Prostate gland (tissue), 2 donors: Measurements from ENCODE around the gene GAL. TPM values are rescaled to one million over a fixed set of nuclear protein-coding genes. Genes with fewer than 3 reads are reported as not detected.

Experiments used
- DNase-seq: peaks from one replicate; pipeline ENCODE4 v3.0.0-alpha.2; 2019; ENCODE audit warnings: low spot score
- H3K27ac ChIP-seq, 2 donors: fragments of 200-600 bp; sonication (generic); 2 replicates each; pipeline ENCODE4 v1.5.1; 2017 to 2019
- H3K27me3 ChIP-seq: fragments of 200-600 bp; sonication (generic); replicated peaks from 2 replicates; pipeline ENCODE4 v1.5.1; 2019; ENCODE audit not compliant: insufficient read depth
- H3K36me3 ChIP-seq, 2 donors: fragments of 200-600 bp; sonication (generic); 1 replicate in 1 of 2; 2 replicates in 1 of 2; pipeline versions ENCODE4 v1.5.1 to v1.8.1; 2017 to 2019
- H3K4me1 ChIP-seq: fragments of 200-600 bp; sonication (generic); replicated peaks from 2 replicates; pipeline ENCODE4 v1.5.1; 2019
- H3K4me3 ChIP-seq, 2 donors: fragments of 200-600 bp; sonication (generic); 2 replicates each; pipeline ENCODE4 v1.5.1; 2017 to 2019
- H3K9me3 ChIP-seq: fragments of 200-600 bp; sonication (generic); 2 replicates; pipeline ENCODE4 v1.5.1; 2017
- POLR2A ChIP-seq: fragments of 450-650 bp; IDR thresholded peaks from one replicate; pipeline ENCODE4 v1.6.1; 2016; ENCODE audit warnings: antibody characterized with exemption, mild to moderate bottlenecking
- POLR2AphosphoS5 ChIP-seq: sonication (generic); formaldehyde crosslinking; IDR thresholded peaks from one replicate; pipeline ENCODE4 v1.6.1; 2017; ENCODE audit warnings: antibody characterized with exemption
- WGBS: methylation state at CpG from one replicate; pipeline ENCODE4 v1.1.5; 2018; 5-methylcytosine and 5-hydroxymethylcytosine counted together
- intact Hi-C: fragments of 100-400 bp; cut with DNase I; formaldehyde crosslinking; loops from one replicate; pipeline ENCODE4 v1.14.2; 2022
- total RNA-seq, 2 donors: library from RNA; depleted of rRNA; stranded (reverse); fragments of >200 nt; gene quantifications; one replicate each; pipeline ENCODE4 v1.1.0, GENCODE V29; 2016
- TF ChIP-seq, protein P1 (sequence below), 4 experiments: fragments of 200-600 bp in 2 of 4; fragments of 450-650 bp in 2 of 4; sonication (generic) in 2 of 4; IDR thresholded peaks; 1 replicate in 3 of 4; 2 replicates in 1 of 4; pipeline ENCODE4 v1.5.1; 2016 to 2019; ENCODE audit warnings: antibody characterized with exemption in 4 of 4, mild to moderate bottlenecking in 2 of 4, moderate library complexity in 2 of 4

GAL gene
- total RNA-seq, 2 donors from 2014 or later = 1.1 to 4.8 TPM

- TF ChIP-seq POLR2AphosphoS5 (no peak), POLR2A (no peak)
- TF ChIP-seq, protein P1, sequence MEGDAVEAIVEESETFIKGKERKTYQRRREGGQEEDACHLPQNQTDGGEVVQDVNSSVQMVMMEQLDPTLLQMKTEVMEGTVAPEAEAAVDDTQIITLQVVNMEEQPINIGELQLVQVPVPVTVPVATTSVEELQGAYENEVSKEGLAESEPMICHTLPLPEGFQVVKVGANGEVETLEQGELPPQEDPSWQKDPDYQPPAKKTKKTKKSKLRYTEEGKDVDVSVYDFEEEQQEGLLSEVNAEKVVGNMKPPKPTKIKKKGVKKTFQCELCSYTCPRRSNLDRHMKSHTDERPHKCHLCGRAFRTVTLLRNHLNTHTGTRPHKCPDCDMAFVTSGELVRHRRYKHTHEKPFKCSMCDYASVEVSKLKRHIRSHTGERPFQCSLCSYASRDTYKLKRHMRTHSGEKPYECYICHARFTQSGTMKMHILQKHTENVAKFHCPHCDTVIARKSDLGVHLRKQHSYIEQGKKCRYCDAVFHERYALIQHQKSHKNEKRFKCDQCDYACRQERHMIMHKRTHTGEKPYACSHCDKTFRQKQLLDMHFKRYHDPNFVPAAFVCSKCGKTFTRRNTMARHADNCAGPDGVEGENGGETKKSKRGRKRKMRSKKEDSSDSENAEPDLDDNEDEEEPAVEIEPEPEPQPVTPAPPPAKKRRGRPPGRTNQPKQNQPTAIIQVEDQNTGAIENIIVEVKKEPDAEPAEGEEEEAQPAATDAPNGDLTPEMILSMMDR (IDR thresholded peaks at IDR 0.05) = no peak
These were observed 10.4 kb upstream of the GAL start for GRCh38 chr11:68673991-68674390.

DNA sequence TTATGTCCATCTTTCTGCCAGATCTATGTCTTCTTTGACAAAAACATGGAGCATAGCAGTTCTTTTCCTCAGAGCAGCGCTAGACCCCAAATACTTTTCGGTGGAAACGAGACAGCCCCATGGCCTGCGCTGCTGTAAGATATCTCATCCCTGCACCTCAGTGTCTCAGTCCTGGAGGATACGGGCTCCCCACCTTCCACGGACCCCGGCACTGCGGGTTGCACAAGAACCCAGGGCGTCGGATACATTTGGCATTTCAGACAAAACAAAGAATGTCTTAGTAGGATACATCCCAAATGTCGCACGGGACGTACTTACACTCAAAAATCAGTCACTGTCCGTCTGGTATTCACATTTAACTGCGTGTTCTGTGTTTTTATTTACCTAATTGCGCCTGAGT lies 9.9 kb upstream of the GAL start:
- Histone ChIP-seq H3K27ac (no peak overlapping the region), H3K9me3 (no peaks in the 10 kb centered on the region), H3K4me1 (no peaks in the 10 kb centered on the region), H3K27me3 (no peaks in the 10 kb centered on the region), H3K4me3 (no peak overlapping the region), H3K36me3 (no peaks in the 10 kb centered on the region)
- intact Hi-C loops = no loop called here
- no peak for TF ChIP-seq POLR2AphosphoS5
- no peak for TF ChIP-seq POLR2A
- TF ChIP-seq, protein P1 (IDR thresholded peaks at IDR 0.05) = no peak
- 93% methylated on average over 16 of the region's 16 CpGs for WGBS
- DNase-seq = no peak

More at GRCh38 chr11:68673991-68674390, 10.4 kb upstream of the GAL start:
- no peaks in the 10 kb centered on the region for H3K27me3 ChIP-seq
- DNase-seq = no peak
- H3K4me3 ChIP-seq = no peak overlapping the region
- H3K27ac ChIP-seq = no peak overlapping the region
- intact Hi-C loops = no loop called here
- 90% methylated on average over 11 of the region's 11 CpGs for WGBS
- H3K36me3 ChIP-seq = no peaks in the 10 kb centered on the region
- H3K4me1 ChIP-seq = no peaks in the 10 kb centered on the region
- H3K9me3 ChIP-seq = no peaks in the 10 kb centered on the region

DNA sequence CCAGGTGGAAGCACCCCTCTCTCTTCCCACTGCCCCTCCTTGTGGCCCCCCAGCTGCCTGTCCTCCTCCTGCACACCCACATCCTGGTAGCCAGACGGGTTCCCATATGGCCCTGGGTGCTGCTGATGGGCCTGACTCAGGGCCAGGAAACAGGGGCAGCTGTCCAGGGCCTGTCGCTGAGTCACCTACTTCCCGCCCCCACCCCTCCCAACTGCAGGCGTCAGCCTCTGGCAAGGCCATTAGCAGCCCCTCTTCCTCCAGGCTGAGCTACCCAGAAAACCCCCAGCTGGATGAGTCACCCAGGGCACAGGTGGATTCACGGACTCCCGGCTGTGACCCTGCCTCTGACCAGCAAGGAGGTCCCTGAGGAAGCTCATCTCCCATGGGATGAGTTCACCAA lies 6.9 kb upstream of the GAL start:
- Histone ChIP-seq H3K4me3 (no peak overlapping the region), H3K36me3 (no peaks in the 10 kb centered on the region), H3K4me1 (no peaks in the 10 kb centered on the region), H3K9me3 (no peaks in the 10 kb centered on the region), H3K27me3 (no peaks in the 10 kb centered on the region), H3K27ac (no peak overlapping the region)
- TF ChIP-seq, protein P1 (IDR thresholded peaks at IDR 0.05) = no peak
- TF ChIP-seq POLR2AphosphoS5 (no peak), POLR2A (no peak)
- DNase-seq = no peak
- intact Hi-C loops = no loop called here
- WGBS = 14% methylated on average over 5 of the region's 6 CpGs

GRCh38 chr11:68678031-68678441 lies 6.3 kb upstream of the GAL start:
- Histone ChIP-seq H3K27ac (no peak overlapping the region), H3K9me3 (no peaks in the 10 kb centered on the region), H3K4me3 (no peak overlapping the region), H3K27me3 (no peaks in the 10 kb centered on the region), H3K36me3 (no peaks in the 10 kb centered on the region), H3K4me1 (no peaks in the 10 kb centered on the region)
- TF ChIP-seq POLR2AphosphoS5 (no peak), POLR2A (no peak)
- TF ChIP-seq, protein P1 (IDR thresholded peaks at IDR 0.05) = no peak
- DNase-seq = no peak
- WGBS = 75% methylated on average over 15 of the region's 15 CpGs
- intact Hi-C loops = no loop called here

GRCh38 chr11:68680541-68681231 lies 3.7 kb upstream of the GAL start:
- no peaks in the 10 kb centered on the region for H3K36me3 ChIP-seq
- WGBS = 83% methylated on average over 17 of the region's 17 CpGs
- H3K27me3 ChIP-seq = peaks cover 5% of the 10 kb centered on the region
- H3K4me1 ChIP-seq = no peaks in the 10 kb centered on the region
- no peak for DNase-seq
- no peak overlapping the region for H3K4me3 ChIP-seq
- TF ChIP-seq POLR2A (no peak), POLR2AphosphoS5 (no peak)
- TF ChIP-seq, protein P1 (IDR thresholded peaks at IDR 0.05) = no peak
- H3K27ac ChIP-seq = no peak overlapping the region
- intact Hi-C loops = no loop called here
- H3K9me3 ChIP-seq = no peaks in the 10 kb centered on the region
